ENCODE data around the gene SERPINB1. TPM values are rescaled to one million over a fixed set of nuclear protein-coding genes. Genes with fewer than 3 reads are reported as not detected.

Gene SERPINB1
- total and polyA plus RNA-seq, 9 of the 15 experiments (the other 6 are each of a cell fraction or from before 2014, with no cell fraction given), result 33.9 to 108 (median 63.8) TPM

DNA sequence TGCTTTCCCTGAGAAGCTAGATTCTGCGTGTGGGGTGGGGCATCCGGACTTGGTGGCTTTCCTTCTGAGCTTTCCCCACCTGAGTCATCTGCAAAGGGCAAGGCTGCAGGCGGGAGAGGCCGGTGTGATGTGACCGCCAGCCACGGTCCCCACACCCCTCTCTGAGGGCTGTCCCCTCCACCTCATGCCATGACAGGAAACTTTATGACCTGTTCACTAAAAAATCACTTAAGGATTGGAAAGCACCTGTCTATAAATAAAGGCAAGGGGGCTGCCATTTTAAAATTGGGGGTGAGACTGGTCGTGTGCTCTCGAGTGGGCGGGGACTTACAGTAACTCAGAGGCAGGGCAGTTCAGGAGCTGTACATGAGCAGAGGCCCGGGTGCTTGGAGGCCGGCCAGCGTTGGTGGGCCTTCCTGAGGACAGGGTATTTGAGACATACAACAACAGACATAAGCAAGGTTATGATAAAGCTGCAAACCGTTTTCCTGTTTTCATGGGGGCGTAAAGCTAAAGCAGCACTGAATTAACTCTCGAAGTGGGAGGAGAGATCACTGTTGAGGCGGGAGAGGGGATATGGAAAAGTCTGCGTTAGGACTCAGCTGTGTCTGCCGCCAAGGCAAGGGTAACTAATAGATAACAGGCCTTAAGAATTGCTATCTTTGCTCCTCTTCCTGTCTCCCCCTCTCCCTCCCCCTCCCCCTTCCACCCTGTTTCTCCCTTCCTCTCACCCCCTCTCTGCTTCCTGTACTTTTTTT is 16.1 kb upstream of the SERPINB1 start (continued):
- TF ChIP-seq, protein P1, sequence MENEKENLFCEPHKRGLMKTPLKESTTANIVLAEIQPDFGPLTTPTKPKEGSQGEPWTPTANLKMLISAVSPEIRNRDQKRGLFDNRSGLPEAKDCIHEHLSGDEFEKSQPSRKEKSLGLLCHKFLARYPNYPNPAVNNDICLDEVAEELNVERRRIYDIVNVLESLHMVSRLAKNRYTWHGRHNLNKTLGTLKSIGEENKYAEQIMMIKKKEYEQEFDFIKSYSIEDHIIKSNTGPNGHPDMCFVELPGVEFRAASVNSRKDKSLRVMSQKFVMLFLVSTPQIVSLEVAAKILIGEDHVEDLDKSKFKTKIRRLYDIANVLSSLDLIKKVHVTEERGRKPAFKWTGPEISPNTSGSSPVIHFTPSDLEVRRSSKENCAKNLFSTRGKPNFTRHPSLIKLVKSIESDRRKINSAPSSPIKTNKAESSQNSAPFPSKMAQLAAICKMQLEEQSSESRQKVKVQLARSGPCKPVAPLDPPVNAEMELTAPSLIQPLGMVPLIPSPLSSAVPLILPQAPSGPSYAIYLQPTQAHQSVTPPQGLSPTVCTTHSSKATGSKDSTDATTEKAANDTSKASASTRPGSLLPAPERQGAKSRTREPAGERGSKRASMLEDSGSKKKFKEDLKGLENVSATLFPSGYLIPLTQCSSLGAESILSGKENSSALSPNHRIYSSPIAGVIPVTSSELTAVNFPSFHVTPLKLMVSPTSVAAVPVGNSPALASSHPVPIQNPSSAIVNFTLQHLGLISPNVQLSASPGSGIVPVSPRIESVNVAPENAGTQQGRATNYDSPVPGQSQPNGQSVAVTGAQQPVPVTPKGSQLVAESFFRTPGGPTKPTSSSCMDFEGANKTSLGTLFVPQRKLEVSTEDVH (IDR thresholded peaks at IDR 0.05; ENCODE audit: low read depth, partially characterized antibody), result peak; percentile 70
- TF ChIP-seq MLX (CRISPR knock-in tag; conservative IDR thresholded peaks at IDR 0.05) (peak in 1 of 2 experiments; percentile 55; a peak in 1 of 4 replicates), ZNF707 (CRISPR knock-in tag; conservative IDR thresholded peaks at IDR 0.05) (no peak), TRIM28 (IDR thresholded peaks at IDR 0.05) (peak; percentile 75; the same call in 1 of the 2 replicates), MYNN (IDR thresholded peaks at IDR 0.05) (peak; percentile 62; the same call in 1 of the 2 replicates), MYNN (CRISPR knock-in tag; IDR thresholded peaks at IDR 0.05) (no peak), EP300 (IDR thresholded peaks at IDR 0.05; ENCODE audit: low read length) (peak; percentile 87), CHD2 (IDR thresholded peaks at IDR 0.05; ENCODE audit: low read depth, low read length) (no peak), HDGF (IDR thresholded peaks at IDR 0.05) (0 out of 2 replicates have a peak, but pooled peaks have one; percentile 4), ZNF282 (CRISPR knock-in tag; IDR thresholded peaks at IDR 0.05) (no peak), ZNF354B (CRISPR knock-in tag; IDR thresholded peaks at IDR 0.05) (no peak), BDP1 (IDR thresholded peaks at IDR 0.05; ENCODE audit: insufficient read depth, insufficient read length) (no peak), ZNF77 (CRISPR knock-in tag; IDR thresholded peaks at IDR 0.05) (no peak), U2AF1 (optimal IDR thresholded peaks at IDR 0.05; ENCODE audit: low read depth, low read length) (no peak), ZNF146 (CRISPR knock-in tag; IDR thresholded peaks at IDR 0.05; ENCODE audit: unreplicated experiment) (no peak), LCOR (CRISPR knock-in tag; IDR thresholded peaks at IDR 0.05) (no peak), ZNF507 (tag; conservative IDR thresholded peaks at IDR 0.05) (no peak), SMARCC2 (IDR thresholded peaks at IDR 0.05; ENCODE audit: low read depth) (no peak), PCBP2 (IDR thresholded peaks at IDR 0.05; ENCODE audit: low read depth, low read length, poor library complexity, severe bottlenecking) (no peak), MAFG (tag; conservative IDR thresholded peaks at IDR 0.05) (peak; percentile 15; the same call in 1 of the 2 replicates), MNT (conservative IDR thresholded peaks at IDR 0.05) (peak; percentile 50 to 79; a peak in 3 of 4 replicates), ZC3H4 (CRISPR knock-in tag; IDR thresholded peaks at IDR 0.05; ENCODE audit: borderline replicate concordance) (no peak), WHSC1 (IDR thresholded peaks at IDR 0.05; ENCODE audit: low read length) (no peak), ZNF586 (CRISPR knock-in tag; conservative IDR thresholded peaks at IDR 0.05) (no peak), CHCHD3 (CRISPR knock-in tag; IDR thresholded peaks at IDR 0.05) (no peak), ZNF561 (CRISPR knock-in tag; conservative IDR thresholded peaks at IDR 0.05) (no peak), TARDBP (IDR thresholded peaks at IDR 0.05) (no peak), ZBTB17 (CRISPR knock-in tag; IDR thresholded peaks at IDR 0.05) (peak; percentile 55; the same call in 1 of the 2 replicates)
